ENCODE data around the gene SPATA46.

- TF ChIP-seq CTCF (conservative IDR thresholded peaks at IDR 0.05; ENCODE audit: low read length), result no peak
- no peak for TF ChIP-seq EZH2phosphoT487 (IDR thresholded peaks at IDR 0.05; ENCODE audit: borderline replicate concordance)
These were observed 41.0 kb upstream of the SPATA46 start for GRCh38 chr1:162417650-162418049.
